Activated CD8-positive, alpha-beta T cell treated with anti-CD3 and anti-CD28 coated beads, Interleukin-2, amount 10 ng/mL, durations not matched to agents 7 days and 5 days (primary cell): ENCODE data around the gene ACOXL. TPM values are rescaled to one million over a fixed set of nuclear protein-coding genes. Genes with fewer than 3 reads are reported as not detected.

Experiments used
- ATAC-seq: fragments of 150-1000 bp; cut with Tn5 transposase; one replicate; pipeline ENCODE4 v1.10.0; 2021; ENCODE audit warnings: moderate library complexity
- CTCF ChIA-PET: fragments of 350-600 bp; sonication (Branson Sonifier 250); formaldehyde crosslinking; loops from one replicate; lab custom pipeline; 2021; ENCODE audit warnings: antibody characterized with exemption; lab: Charles Lee
- POLR2A ChIA-PET: fragments of 350-600 bp; sonication (Branson Sonifier 250); formaldehyde crosslinking; loops from one replicate; lab custom pipeline; 2021; ENCODE audit warnings: antibody characterized with exemption; lab: Charles Lee
- DNase-seq: peaks from one replicate; pipeline ENCODE4 v3.0.0-alpha.2; 2020
- H3K27ac Mint-ChIP-seq: one replicate; pipeline ENCODE4 v1.8.0; 2021; ENCODE audit warnings: mild to moderate bottlenecking, mixed read lengths
- H3K27me3 Mint-ChIP-seq: one replicate; pipeline ENCODE4 v1.8.0; 2021; ENCODE audit warnings: low read depth, mixed read lengths
- H3K36me3 Mint-ChIP-seq: one replicate; pipeline ENCODE4 v1.8.0; 2021; ENCODE audit warnings: low read depth, mixed read lengths
- H3K4me1 Mint-ChIP-seq: one replicate; pipeline ENCODE4 v1.8.0; 2021; ENCODE audit warnings: low read depth, mixed read lengths
- H3K4me3 Mint-ChIP-seq: one replicate; pipeline ENCODE4 v1.8.0; 2021; ENCODE audit warnings: mild to moderate bottlenecking, mixed read lengths
- H3K9me3 Mint-ChIP-seq: one replicate; pipeline ENCODE4 v1.8.0; 2022; ENCODE audit warnings: mixed read lengths; ENCODE audit not compliant: insufficient read depth
- total RNA-seq, 2 experiments: library from RNA; stranded (reverse); gene quantifications; one replicate each; pipeline ENCODE4 v1.2.3, GENCODE V29; 2021

The ACOXL gene
- total RNA-seq, 2 experiments from 2014 or later: not detected

DNA sequence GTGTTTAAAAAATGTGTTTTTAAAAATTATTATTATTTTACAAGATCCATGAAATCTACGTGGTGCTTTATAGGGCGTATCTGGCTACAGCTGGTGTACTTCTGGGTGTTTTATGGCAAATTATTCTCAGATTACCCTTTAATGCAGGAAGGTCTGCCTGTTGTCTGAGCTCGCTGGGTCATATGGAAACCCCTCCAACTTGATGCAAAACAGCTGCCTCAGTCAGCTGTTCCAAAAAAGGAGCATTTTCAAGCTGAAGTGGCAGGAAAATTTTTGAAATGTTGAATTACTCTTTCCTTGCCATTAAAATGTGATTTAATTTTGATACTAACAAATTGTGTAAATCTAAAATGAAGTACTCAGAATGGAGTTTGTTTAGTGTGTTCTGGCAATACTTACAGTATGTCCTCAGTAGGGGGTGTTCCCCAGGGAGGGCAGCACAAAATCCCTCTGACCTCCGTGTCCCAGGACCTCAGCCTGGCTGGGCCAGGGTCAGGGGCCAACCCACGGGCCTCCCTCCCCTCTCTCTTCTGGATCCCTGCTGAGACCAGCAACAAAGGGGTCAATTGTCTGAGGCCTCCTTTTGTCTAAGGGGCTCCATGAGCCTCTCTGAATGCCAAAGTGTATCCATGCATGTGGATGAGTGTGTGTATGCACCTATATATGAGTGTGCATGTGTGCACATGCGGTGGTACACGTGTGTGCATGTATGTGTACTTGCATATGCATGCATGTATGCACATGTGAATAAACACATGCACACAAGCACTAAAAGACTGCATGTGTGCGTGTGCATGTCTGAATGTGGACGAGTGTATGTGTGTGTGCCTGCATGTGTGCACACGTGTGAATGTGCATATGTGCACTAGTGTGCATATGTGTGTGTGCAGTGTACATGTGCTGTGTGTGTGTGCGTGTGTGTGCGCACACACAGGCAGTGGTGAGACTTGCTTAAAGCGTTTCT lies 105.4 kb downstream of the ACOXL start:
- peaks cover 10% of the 10 kb centered on the region for H3K27me3 Mint-ChIP-seq
- POLR2A ChIA-PET: no interaction called here
- H3K36me3 Mint-ChIP-seq: no peaks in the 10 kb centered on the region
- no peak overlapping the region for H3K27ac Mint-ChIP-seq
- ATAC-seq (no peak), DNase-seq (no peak)
- no peaks in the 10 kb centered on the region for H3K9me3 Mint-ChIP-seq
- peaks cover 10% of the 10 kb centered on the region for H3K4me1 Mint-ChIP-seq
- no peak overlapping the region for H3K4me3 Mint-ChIP-seq
- CTCF ChIA-PET: interaction anchor here (1.5 kb wide), 1 partner anchor 16 kb away, joined by 5 read pairs; no protein-coding TSS in a partner anchor

DNA sequence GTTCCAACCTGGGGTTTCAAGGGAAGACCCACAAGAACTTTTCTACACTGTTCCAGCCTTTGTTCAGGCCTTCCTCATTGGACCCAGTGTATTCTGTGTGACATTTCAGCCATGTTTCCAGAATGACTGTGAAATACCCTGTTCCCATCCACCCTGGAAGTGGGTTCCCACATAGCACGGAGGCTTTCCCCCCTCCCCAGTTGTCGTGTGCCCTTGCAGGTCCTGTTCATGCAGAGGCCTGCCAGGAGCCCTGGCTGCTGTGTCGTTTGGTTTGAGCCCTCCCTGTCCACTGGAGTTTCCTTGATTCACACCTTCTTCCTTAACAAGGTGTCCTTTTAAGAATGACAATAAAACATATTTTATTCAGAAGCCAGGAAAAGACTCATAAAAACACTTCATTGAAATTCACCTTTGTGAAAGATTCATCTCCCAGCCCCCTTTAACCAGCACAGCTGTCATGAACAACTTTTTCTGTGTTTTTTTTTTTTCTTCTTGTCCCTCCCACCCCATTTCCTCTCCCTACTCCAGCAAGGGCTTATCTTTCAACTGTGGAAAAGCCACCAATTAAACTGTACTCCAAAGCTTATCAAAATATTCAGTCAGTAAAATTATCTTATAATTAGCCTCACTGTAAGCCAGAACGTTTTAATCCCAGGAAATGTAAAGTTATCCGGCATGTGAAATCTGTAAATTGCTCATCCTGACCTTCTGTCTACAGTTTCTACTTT lies 106.4 kb downstream of the ACOXL start:
- no peak for DNase-seq
- peaks cover 12% of the 10 kb centered on the region for H3K4me1 Mint-ChIP-seq
- H3K9me3 Mint-ChIP-seq: no peaks in the 10 kb centered on the region
- peaks cover 7% of the 10 kb centered on the region for H3K27me3 Mint-ChIP-seq
- no peak overlapping the region for H3K4me3 Mint-ChIP-seq
- no peak overlapping the region for H3K27ac Mint-ChIP-seq
- ChIA-PET CTCF (no interaction called here), POLR2A (no interaction called here)
- no peaks in the 10 kb centered on the region for H3K36me3 Mint-ChIP-seq
- ATAC-seq: no peak

DNA sequence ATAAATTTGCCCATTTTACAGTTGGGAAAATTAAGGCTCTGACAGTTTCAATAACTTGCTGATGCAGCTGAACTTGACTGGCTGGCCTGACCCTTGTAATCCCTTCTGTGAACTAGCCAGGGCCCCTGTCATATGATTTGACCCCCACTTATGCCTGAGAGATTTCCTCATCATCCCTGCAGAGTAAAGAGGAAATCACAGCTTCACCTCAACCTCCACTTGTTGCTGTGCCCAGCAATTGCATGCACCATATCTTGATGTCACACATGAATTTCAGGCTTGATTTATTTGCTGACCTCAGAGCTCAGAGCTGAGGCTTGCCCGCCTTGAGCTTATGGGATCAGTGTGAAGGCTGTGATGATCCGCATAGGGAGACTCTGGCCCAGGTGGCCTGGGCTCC lies 108.1 kb downstream of the ACOXL start:
- no peak overlapping the region for H3K27ac Mint-ChIP-seq
- no peak overlapping the region for H3K4me3 Mint-ChIP-seq
- peaks cover 11% of the 10 kb centered on the region for H3K27me3 Mint-ChIP-seq
- ChIA-PET POLR2A (no interaction called here), CTCF (interaction anchor here (0.8 to 1.3 kb wide), 3 partner anchors 12 to 280 kb away, joined by 3 to 7 read pairs (median 6); partner anchors contain the start of gene BCL2L11)
- H3K9me3 Mint-ChIP-seq: no peaks in the 10 kb centered on the region
- ATAC-seq (no peak), DNase-seq (no peak)
- no peaks in the 10 kb centered on the region for H3K36me3 Mint-ChIP-seq
- H3K4me1 Mint-ChIP-seq: peaks cover 20% of the 10 kb centered on the region

DNA sequence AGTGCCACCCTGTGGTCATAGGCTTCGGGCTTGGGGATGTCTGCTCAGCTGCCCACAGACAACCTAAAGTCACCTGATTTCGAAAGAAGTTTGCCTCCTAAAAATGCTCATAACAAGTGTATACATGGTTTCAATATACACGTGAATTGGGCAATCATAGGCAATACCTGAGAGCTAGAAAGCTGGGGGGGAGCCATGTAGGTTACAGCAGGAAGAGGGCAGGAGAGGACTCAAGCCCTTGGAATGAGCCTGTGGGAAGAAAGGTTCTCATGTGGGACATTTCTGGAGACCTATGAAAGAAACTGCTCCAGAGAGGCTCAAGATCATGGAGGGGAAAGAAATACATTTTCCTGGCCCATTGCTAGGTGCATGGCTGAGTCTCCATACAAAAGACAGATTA lies 109.7 kb downstream of the ACOXL start:
- POLR2A ChIA-PET: no interaction called here
- Mint-ChIP-seq H3K4me3 (no peak overlapping the region), H3K36me3 (no peaks in the 10 kb centered on the region), H3K27me3 (peaks cover 11% of the 10 kb centered on the region), H3K4me1 (peaks cover 35% of the 10 kb centered on the region), H3K27ac (no peak overlapping the region), H3K9me3 (no peaks in the 10 kb centered on the region)
- ATAC-seq (no peak), DNase-seq (no peak)
- CTCF ChIA-PET: interaction anchor here (0.8 to 1.5 kb wide), 2 partner anchors 10 to 215 kb away, joined by 3 read pairs; no protein-coding TSS in a partner anchor

DNA sequence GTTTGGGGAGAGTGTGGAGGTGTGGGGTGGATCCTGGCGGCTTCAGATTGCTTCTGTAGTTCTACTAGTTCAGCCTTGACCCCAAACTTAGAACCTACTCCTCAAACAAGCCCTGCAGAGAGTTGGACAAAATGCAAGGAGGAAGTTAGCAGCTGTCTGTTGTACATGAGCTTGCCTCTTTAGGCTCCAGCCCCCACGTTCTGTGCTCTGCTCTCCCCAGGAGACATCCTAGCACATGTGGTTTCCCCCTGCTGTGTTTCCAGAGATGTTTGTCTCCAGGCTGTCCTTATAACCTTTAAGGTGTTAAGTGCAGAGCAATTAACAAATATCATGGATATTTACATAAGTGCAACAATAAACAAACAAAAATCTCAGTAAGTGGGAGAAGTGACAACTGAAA lies 111.1 kb downstream of the ACOXL start:
- Mint-ChIP-seq H3K9me3 (no peaks in the 10 kb centered on the region), H3K4me3 (no peak overlapping the region), H3K27ac (no peak overlapping the region), H3K4me1 (peaks cover 44% of the 10 kb centered on the region), H3K36me3 (no peaks in the 10 kb centered on the region), H3K27me3 (peaks cover 9% of the 10 kb centered on the region)
- no peak for ATAC-seq
- DNase-seq: no peak
- ChIA-PET POLR2A (no interaction called here), CTCF (interaction anchor here (1.5 to 1.8 kb wide), 2 partner anchors 9 to 31 kb away, joined by 6 to 7 read pairs; no protein-coding TSS in a partner anchor)

DNA sequence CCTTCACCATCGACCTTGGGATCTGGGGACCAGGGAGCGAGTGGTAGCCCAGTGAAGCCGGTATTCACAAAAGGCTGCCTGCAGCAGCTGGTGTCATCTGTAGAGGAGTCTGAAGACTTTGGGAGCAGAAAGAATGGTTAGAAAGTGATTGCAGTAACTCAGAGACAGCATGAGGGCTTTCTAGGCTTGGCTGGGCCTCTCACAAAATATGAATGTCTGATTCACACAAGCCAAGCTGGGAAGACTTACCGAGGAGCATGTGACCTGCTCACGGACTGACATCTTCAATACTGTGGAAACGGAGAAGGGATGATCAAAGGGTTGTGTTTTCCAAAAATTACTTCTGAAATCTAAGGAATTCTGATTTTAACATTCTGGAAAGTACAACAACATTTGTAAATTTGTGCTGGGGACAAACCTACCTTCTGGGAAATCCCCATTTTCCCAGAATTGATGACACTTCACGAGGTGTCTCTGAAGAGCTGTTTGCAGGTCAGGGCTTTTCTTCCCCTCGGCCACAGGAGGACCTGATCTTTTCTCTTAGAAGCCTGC lies 111.7 kb downstream of the ACOXL start:
- H3K36me3 Mint-ChIP-seq: no peaks in the 10 kb centered on the region
- peaks cover 15% of the 10 kb centered on the region for H3K27me3 Mint-ChIP-seq
- no peaks in the 10 kb centered on the region for H3K9me3 Mint-ChIP-seq
- ATAC-seq: no peak
- ChIA-PET POLR2A (no interaction called here), CTCF (interaction anchor here (1.5 to 1.8 kb wide), 2 partner anchors 9 to 32 kb away, joined by 6 to 7 read pairs; no protein-coding TSS in a partner anchor)
- no peak overlapping the region for H3K27ac Mint-ChIP-seq
- DNase-seq: no peak
- H3K4me3 Mint-ChIP-seq: no peak overlapping the region
- peaks cover 44% of the 10 kb centered on the region for H3K4me1 Mint-ChIP-seq

DNA sequence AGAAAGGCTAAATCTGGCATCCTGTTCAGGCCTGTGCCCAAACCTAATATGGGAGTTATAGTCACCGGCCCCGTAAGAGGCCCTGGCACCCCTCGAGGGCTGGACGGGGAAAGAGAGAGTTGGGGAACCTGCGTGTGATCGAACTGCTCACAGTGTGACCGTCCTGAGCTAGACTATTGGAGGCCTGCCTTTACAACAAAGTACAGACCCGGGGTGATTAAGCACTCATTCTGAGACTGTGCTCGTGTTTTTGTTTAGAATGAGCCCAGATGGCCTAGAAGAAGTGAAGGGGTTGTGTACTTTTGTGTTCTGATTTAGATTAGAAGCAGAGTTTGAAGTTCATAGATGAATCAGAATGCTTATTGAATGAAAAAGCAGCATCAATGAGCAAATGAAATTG lies 115.3 kb downstream of the ACOXL start:
- Mint-ChIP-seq H3K4me3 (no peak overlapping the region), H3K27ac (no peak overlapping the region), H3K4me1 (peaks cover 63% of the 10 kb centered on the region), H3K36me3 (no peaks in the 10 kb centered on the region), H3K27me3 (peaks cover 15% of the 10 kb centered on the region), H3K9me3 (no peaks in the 10 kb centered on the region)
- ChIA-PET POLR2A (interaction anchor here (1.2 to 1.6 kb wide), 2 partner anchors 11 to 252 kb away, joined by 3 to 5 read pairs; no protein-coding TSS in a partner anchor), CTCF (interaction anchor here (1.3 to 1.9 kb wide), 4 partner anchors 11 to 36 kb away, joined by 6 to 17 read pairs (median 8); no protein-coding TSS in a partner anchor)
- no peak for ATAC-seq
- DNase-seq: no peak

DNA sequence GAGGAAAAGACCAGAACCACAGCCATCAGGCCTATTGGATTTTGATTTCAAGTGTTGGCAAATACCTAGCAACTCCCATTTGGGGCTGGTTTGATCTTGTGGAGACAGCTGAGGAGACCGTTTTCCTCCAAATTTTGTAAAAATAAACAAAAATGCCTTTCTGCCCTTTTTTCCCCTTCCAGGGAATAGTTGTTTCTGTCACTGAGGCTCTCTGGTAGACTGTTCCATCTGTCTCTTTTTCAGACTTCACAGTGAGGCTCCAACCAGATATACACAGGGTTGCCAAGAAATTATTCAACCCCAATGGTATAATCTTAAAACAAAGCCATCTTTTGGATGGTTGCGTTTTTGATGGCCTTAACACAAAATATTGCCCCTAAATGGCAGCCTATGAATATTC lies 115.7 kb downstream of the ACOXL start:
- ChIA-PET POLR2A (no interaction called here), CTCF (no interaction called here)
- Mint-ChIP-seq H3K4me3 (no peak overlapping the region), H3K27me3 (peaks cover 15% of the 10 kb centered on the region), H3K9me3 (no peaks in the 10 kb centered on the region), H3K27ac (no peak overlapping the region), H3K4me1 (peaks cover 67% of the 10 kb centered on the region), H3K36me3 (no peaks in the 10 kb centered on the region)
- ATAC-seq: no peak
- DNase-seq: no peak

DNA sequence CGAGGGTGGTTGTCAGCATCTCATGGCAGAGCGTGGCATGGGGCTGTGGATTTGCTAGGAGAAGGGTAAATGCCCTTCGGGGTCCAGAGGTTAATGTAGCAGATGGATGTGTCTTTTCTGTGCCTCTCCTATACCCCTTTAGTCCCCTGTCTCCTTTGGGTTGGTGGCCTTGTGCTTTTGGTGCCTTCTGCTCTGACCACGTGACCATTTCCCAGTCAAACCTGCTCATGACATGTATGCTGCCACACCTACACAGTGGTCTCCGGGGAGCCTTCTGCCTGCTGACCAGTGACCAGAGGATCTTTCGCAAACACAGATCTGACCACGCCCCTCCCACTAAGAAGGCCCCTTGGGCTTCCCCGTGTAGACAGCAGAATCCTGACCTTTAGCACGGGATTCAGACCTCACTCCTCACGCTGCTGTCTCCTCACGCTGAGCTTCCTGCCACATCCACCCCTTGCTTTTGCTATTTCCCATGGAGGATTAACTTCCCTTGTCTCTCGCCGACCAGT lies 116.2 kb downstream of the ACOXL start:
- ATAC-seq: no peak
- Mint-ChIP-seq H3K4me3 (no peak overlapping the region), H3K4me1 (peaks cover 72% of the 10 kb centered on the region), H3K27me3 (peaks cover 15% of the 10 kb centered on the region), H3K27ac (no peak overlapping the region), H3K36me3 (no peaks in the 10 kb centered on the region), H3K9me3 (no peaks in the 10 kb centered on the region)
- no peak for DNase-seq
- ChIA-PET CTCF (interaction anchor here (0.7 to 1.6 kb wide), 3 partner anchors 28 to 203 kb away, joined by 3 read pairs; no protein-coding TSS in a partner anchor), POLR2A (no interaction called here)

DNA sequence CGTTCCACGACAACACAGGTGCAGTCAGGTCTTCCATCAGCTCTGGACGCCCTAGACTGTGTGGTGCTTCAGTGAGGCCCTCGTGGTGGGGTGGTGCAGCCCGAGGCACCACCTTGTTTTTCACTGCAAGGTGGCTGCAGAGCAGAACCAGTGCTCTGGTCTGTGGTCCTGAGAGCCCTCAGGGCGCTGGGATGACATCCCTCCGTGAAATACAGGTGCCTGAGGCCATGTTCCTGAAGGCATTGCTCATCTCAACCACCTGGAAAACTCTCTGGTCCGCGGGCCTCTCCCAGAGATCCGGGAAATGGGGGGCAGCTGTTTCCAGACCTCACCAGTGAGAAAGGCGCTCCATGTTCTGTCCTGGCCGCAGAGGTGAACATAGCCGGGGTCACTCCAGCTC lies 119.2 kb downstream of the ACOXL start:
- no peak overlapping the region for H3K4me3 Mint-ChIP-seq
- POLR2A ChIA-PET: no interaction called here
- peak overlapping the region; percentile 51 for H3K27ac Mint-ChIP-seq
- H3K4me1 Mint-ChIP-seq: peaks cover 69% of the 10 kb centered on the region
- CTCF ChIA-PET: interaction anchor here (1.1 to 4.4 kb wide), 4 partner anchors 9 to 39 kb away, joined by 3 to 26 read pairs (median 8); no protein-coding TSS in a partner anchor
- no peaks in the 10 kb centered on the region for H3K9me3 Mint-ChIP-seq
- peaks cover 7% of the 10 kb centered on the region for H3K27me3 Mint-ChIP-seq
- no peaks in the 10 kb centered on the region for H3K36me3 Mint-ChIP-seq
- ATAC-seq (no peak), DNase-seq (no peak)

DNA sequence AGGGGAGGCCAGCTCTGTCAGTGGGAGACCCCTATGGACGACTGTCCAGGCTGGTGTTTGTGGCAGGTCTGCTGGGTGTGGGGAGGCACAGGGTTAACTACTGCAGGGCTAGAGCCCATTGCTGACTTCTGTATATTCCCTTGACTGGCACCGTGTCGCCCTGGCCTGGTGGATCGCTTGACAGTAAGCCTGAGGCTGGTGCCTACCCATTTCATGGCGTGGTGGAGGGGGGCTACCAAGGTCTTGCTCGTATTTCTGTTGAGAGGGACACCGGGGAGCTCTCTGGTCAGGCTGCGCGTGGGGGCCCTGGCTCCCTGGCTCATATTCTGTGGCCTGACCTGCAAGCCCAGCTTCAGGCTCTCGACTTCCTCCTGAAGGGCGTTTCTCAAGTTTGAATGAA lies 119.7 kb downstream of the ACOXL start:
- DNase-seq (no peak), ATAC-seq (no peak)
- ChIA-PET CTCF (interaction anchor here (1.0 to 4.4 kb wide), 6 partner anchors 8 to 40 kb away, joined by 3 to 26 read pairs (median 7); no protein-coding TSS in a partner anchor), POLR2A (no interaction called here)
- H3K4me3 Mint-ChIP-seq: no peak overlapping the region
- H3K9me3 Mint-ChIP-seq: no peaks in the 10 kb centered on the region
- H3K27me3 Mint-ChIP-seq: peaks cover 7% of the 10 kb centered on the region
- H3K36me3 Mint-ChIP-seq: no peaks in the 10 kb centered on the region
- peak overlapping the region; percentile 79 for H3K27ac Mint-ChIP-seq
- H3K4me1 Mint-ChIP-seq: peaks cover 64% of the 10 kb centered on the region
